PC-9 (cell line): ENCODE data around the gene UVRAG. TPM values are rescaled to one million over a fixed set of nuclear protein-coding genes. Genes with fewer than 3 reads are reported as not detected.

Experiments used
- BruUV-seq: library from RNA; stranded (reverse); fragments of 400-500 nt; replicated peaks from 2 replicates; lab custom pipeline; 2021; lab: Mats Ljungman, UMichigan
- CTCF ChIA-PET: fragments of 300-600 bp; sonication (Branson Sonifier 250); formaldehyde crosslinking; loops from one replicate; lab custom pipeline; 2022; ENCODE audit warnings: antibody characterized with exemption; lab: Charles Lee
- POLR2A ChIA-PET: fragments of 300-600 bp; sonication (Branson Sonifier 250); formaldehyde crosslinking; loops from one replicate; lab custom pipeline; 2022; ENCODE audit warnings: antibody characterized with exemption; ENCODE audit not compliant: unreplicated experiment; lab: Charles Lee
- DNase-seq, 2 experiments: peaks; one replicate each; pipeline versions ENCODE4 v3.0.0 to v3.0.0-alpha.2; 2015 to 2022; ENCODE audit warnings: mixed read lengths in 1 of 2
- H2AFZ ChIP-seq: fragments of 200-600 bp; sonication (generic); 2 replicates; pipeline ENCODE4 v1.8.1; 2017; ENCODE audit warnings: antibody characterized with exemption
- H3F3A ChIP-seq: fragments of 200-600 bp; sonication (generic); 2 replicates; pipeline ENCODE4 v1.8.1; 2017; ENCODE audit warnings: antibody characterized with exemption, mild to moderate bottlenecking, low read depth; ENCODE audit not compliant: insufficient read depth
- H3K27ac ChIP-seq: fragments of 200-600 bp; sonication (generic); 2 replicates; pipeline ENCODE4 v1.6.1; 2016; ENCODE audit warnings: mixed run types
- H3K27me3 ChIP-seq: fragments of 200-600 bp; sonication (generic); 2 replicates; pipeline ENCODE4 v1.6.1; 2016; ENCODE audit warnings: low read depth, mixed run types; ENCODE audit not compliant: insufficient read depth
- H3K36me3 ChIP-seq: fragments of 200-600 bp; sonication (generic); 2 replicates; pipeline ENCODE4 v1.6.1; 2016; ENCODE audit warnings: low read depth, mixed run types
- H3K4me1 ChIP-seq: fragments of 200-600 bp; sonication (generic); replicated peaks from 2 replicates; pipeline ENCODE4 v1.6.1; 2016; ENCODE audit warnings: mixed run types; ENCODE audit not compliant: insufficient read depth
- H3K4me2 ChIP-seq: fragments of 200-600 bp; sonication (generic); 2 replicates; pipeline ENCODE4 v1.6.1; 2017; ENCODE audit warnings: mixed run types
- H3K4me3 ChIP-seq: fragments of 200-600 bp; sonication (generic); 2 replicates; pipeline ENCODE4 v1.6.1; 2016; ENCODE audit warnings: mixed run types
- H3K79me2 ChIP-seq: fragments of 200-600 bp; sonication (generic); 2 replicates; pipeline ENCODE4 v1.6.1; 2017; ENCODE audit warnings: low read depth, mixed run types
- H3K9me2 ChIP-seq: fragments of 200-600 bp; sonication (generic); 2 replicates; pipeline ENCODE4 v1.8.1; 2017; ENCODE audit warnings: mild to moderate bottlenecking; ENCODE audit not compliant: insufficient read depth
- H3K9me3 ChIP-seq: fragments of 200-600 bp; sonication (generic); 2 replicates; pipeline ENCODE4 v1.8.1; 2016; ENCODE audit warnings: low read depth; ENCODE audit not compliant: insufficient read depth
- H4K20me1 ChIP-seq: fragments of 200-600 bp; sonication (generic); 2 replicates; pipeline ENCODE4 v1.8.1; 2017; ENCODE audit not compliant: insufficient read depth
- EZH2 ChIP-seq: fragments of 200-600 bp; sonication (generic); IDR thresholded peaks from 2 replicates; pipeline ENCODE4 v1.8.0; 2017; ENCODE audit warnings: antibody characterized with exemption, low read depth
- intact Hi-C: fragments of 100-400 bp; cut with micrococcal nuclease; formaldehyde crosslinking; loops from one replicate; pipeline ENCODE4 v1.10.0; 2022; ENCODE audit not compliant: unreplicated experiment
- total RNA-seq: library from RNA; stranded (reverse); gene quantifications from 2 replicates; pipeline ENCODE4 v1.2.3, GENCODE V29; 2021
- TF ChIP-seq, protein P1 (sequence below): fragments of 200-600 bp; sonication (generic); conservative IDR thresholded peaks from 2 replicates; pipeline ENCODE4 v1.6.1; 2017; ENCODE audit warnings: mixed run types, antibody characterized with exemption, mild to moderate bottlenecking, moderate library complexity

UVRAG gene
- total RNA-seq, 1 experiment from 2014 or later: 20.4 TPM

DNA sequence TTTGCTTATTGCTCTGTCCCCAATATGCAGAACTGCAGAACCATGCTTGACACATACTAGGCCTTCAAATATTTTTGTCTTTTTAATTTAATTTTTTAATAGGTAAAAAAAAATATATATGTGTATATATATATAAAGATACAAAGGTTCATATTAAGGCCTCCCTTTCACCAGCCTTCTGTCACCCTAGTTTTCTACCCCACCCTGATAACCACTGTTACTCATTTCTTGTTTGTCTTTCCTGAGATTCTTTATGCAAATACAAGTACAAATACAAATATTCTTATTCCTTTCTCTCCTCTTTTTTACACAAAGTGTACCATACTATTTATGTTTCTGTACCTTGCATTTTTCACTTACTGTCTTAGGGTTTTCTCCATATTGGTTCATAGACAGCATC, 43.0 kb downstream of the UVRAG start:
- POLR2A ChIA-PET: interaction anchor here (0.6 kb wide), 1 partner anchor 284 kb away, joined by 5 read pairs; no protein-coding TSS in a partner anchor
- Histone ChIP-seq H3K9me2 (no peaks in the 10 kb centered on the region), H3K4me2 (peak overlapping the region; percentile 4; the same call in 1 of the 2 replicates), H2AFZ (no peak overlapping the region), H3K27ac (no peak overlapping the region), H3K4me1 (peaks cover 26% of the 10 kb centered on the region), H3K79me2 (peaks cover 3% of the 10 kb centered on the region; the same call in 1 of the 2 replicates), H4K20me1 (peaks cover 4% of the 10 kb centered on the region; the same call in 1 of the 2 replicates), H3K36me3 (no peaks in the 10 kb centered on the region; the same call in 1 of the 2 replicates), H3K9me3 (no peaks in the 10 kb centered on the region), H3F3A (peaks cover 9% of the 10 kb centered on the region), H3K27me3 (no peaks in the 10 kb centered on the region), H3K4me3 (no peak overlapping the region)
- no peak for DNase-seq
- intact Hi-C loops: no loop called here
- TF ChIP-seq, protein P1, sequence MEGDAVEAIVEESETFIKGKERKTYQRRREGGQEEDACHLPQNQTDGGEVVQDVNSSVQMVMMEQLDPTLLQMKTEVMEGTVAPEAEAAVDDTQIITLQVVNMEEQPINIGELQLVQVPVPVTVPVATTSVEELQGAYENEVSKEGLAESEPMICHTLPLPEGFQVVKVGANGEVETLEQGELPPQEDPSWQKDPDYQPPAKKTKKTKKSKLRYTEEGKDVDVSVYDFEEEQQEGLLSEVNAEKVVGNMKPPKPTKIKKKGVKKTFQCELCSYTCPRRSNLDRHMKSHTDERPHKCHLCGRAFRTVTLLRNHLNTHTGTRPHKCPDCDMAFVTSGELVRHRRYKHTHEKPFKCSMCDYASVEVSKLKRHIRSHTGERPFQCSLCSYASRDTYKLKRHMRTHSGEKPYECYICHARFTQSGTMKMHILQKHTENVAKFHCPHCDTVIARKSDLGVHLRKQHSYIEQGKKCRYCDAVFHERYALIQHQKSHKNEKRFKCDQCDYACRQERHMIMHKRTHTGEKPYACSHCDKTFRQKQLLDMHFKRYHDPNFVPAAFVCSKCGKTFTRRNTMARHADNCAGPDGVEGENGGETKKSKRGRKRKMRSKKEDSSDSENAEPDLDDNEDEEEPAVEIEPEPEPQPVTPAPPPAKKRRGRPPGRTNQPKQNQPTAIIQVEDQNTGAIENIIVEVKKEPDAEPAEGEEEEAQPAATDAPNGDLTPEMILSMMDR: no peak
- TF ChIP-seq EZH2: no peak
- CTCF ChIA-PET: no interaction called here
- BruUV-seq: no TSS peak

DNA sequence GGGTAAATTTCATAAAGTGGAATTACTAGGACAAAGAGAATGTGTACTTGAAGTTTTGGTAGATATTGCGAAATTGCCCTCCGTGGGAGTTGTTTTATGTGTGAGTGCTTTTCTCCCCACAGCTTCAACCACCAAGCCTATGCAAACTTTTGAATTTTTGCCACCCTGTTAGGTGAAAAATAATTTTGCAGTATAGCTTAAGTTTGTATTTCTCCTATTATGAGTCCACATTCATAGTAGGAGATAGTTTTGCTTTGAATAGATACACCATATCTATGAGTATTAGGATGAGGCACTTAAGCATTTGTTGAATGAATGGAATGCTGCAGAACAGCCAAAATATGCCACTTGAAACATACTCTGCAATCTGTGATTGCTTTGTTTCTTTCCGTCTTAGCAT, 43.6 kb downstream of the UVRAG start:
- DNase-seq: peak in 1 of 2 experiments; percentile 36

DNA sequence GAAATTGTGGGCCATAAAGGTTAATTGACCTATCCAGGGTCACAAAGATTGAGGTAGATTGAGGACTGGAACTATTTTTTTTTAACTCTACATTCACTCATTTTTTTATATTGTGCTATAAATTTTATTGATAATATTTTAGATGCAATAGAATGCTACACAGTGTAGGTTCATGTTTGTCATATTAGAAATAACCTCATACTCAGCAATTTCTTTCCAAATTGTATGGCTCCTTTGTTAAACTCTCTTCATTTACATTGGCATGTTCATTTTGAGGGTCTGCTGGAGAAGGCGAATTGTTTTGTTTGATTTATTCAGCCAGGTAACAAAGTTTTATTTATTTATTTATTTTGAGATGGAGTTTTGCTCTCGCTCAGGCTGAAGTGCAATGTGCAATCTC, 44.6 kb downstream of the UVRAG start:
- DNase-seq: no peak
- peaks cover 4% of the 10 kb centered on the region; the same call in 1 of the 2 replicates for H4K20me1 ChIP-seq
- no peak overlapping the region for H2AFZ ChIP-seq
- no peaks in the 10 kb centered on the region for H3K9me3 ChIP-seq
- no peak for TF ChIP-seq EZH2
- TF ChIP-seq, protein P1: no peak
- H3K4me3 ChIP-seq: no peak overlapping the region
- ChIA-PET POLR2A (no interaction called here), CTCF (interaction anchor here (1.2 kb wide), 1 partner anchor 53 kb away, joined by 5 read pairs; no protein-coding TSS in a partner anchor)
- H3K4me1 ChIP-seq: peaks cover 26% of the 10 kb centered on the region
- no peak overlapping the region for H3K4me2 ChIP-seq
- H3K27ac ChIP-seq: no peak overlapping the region
- H3F3A ChIP-seq: peaks cover 9% of the 10 kb centered on the region
- intact Hi-C loops: no loop called here
- H3K9me2 ChIP-seq: no peaks in the 10 kb centered on the region
- no TSS peak for BruUV-seq
- no peaks in the 10 kb centered on the region for H3K27me3 ChIP-seq
- no peaks in the 10 kb centered on the region for H3K36me3 ChIP-seq
- H3K79me2 ChIP-seq: peaks cover 3% of the 10 kb centered on the region; the same call in 1 of the 2 replicates

More for the DNA sequence above, 43.6 kb downstream of the UVRAG start:
- no peak overlapping the region for H2AFZ ChIP-seq
- H3K9me3 ChIP-seq: no peaks in the 10 kb centered on the region
- no peaks in the 10 kb centered on the region; the same call in 1 of the 2 replicates for H3K36me3 ChIP-seq
- ChIA-PET CTCF (no interaction called here), POLR2A (interaction anchor here (0.6 kb wide), 1 partner anchor 285 kb away, joined by 5 read pairs; no protein-coding TSS in a partner anchor)
- H3K27me3 ChIP-seq: no peaks in the 10 kb centered on the region
- intact Hi-C loops: no loop called here
- H3K9me2 ChIP-seq: no peaks in the 10 kb centered on the region
- no TSS peak for BruUV-seq
- peaks cover 4% of the 10 kb centered on the region; the same call in 1 of the 2 replicates for H4K20me1 ChIP-seq
- no peak overlapping the region for H3K27ac ChIP-seq
- H3F3A ChIP-seq: peaks cover 9% of the 10 kb centered on the region
- H3K4me2 ChIP-seq: peak overlapping the region; percentile 4; the same call in 1 of the 2 replicates
- no peak overlapping the region for H3K4me3 ChIP-seq
- H3K79me2 ChIP-seq: peaks cover 3% of the 10 kb centered on the region; the same call in 1 of the 2 replicates
- H3K4me1 ChIP-seq: peaks cover 26% of the 10 kb centered on the region
- TF ChIP-seq, protein P1: no peak
- TF ChIP-seq EZH2: no peak
